Measurements from ENCODE around the gene CCDC88A. TPM values are rescaled to one million over a fixed set of nuclear protein-coding genes. Genes with fewer than 3 reads are reported as not detected.

The CCDC88A gene
- polyA plus RNA-seq, 1 of the 3 experiments (the other 2 are of a cell fraction): 7.0 TPM

GRCh38 chr2:55430211-55430975, 10.7 kb upstream of the CCDC88A start:
- Histone ChIP-seq H3F3A (replicated peaks; ENCODE audit: insufficient read depth) (no peaks in the 10 kb centered on the region), H3K4me3 (ENCODE audit: low read depth in 2 of 2, low read length in 1 of 2) (no peak overlapping the region), H3K9ac (no peak overlapping the region), H3K9me3 (no peaks in the 10 kb centered on the region), H3K27ac (ENCODE audit: low read depth in 2 of 2, low read length in 1 of 2) (no peak overlapping the region), H3K9me2 (no peaks in the 10 kb centered on the region), H4K20me1 (ENCODE audit: insufficient read depth) (no peaks in the 10 kb centered on the region), H3K4me2 (no peak overlapping the region), H3K79me2 (ENCODE audit: insufficient read depth) (no peaks in the 10 kb centered on the region), H3K36me3 (replicated peaks in 1 of 2; ENCODE audit: control insufficient read depth in 1 of 2, insufficient read depth in 2 of 2, low read length in 1 of 2) (no peaks in the 10 kb centered on the region), H3K27me3 (ENCODE audit: insufficient read depth) (no peaks in the 10 kb centered on the region), H2AFZ (ENCODE audit: low read depth) (no peak overlapping the region), H3K4me1 (ENCODE audit: control insufficient read depth in 1 of 2, insufficient read depth in 2 of 2, low read depth in 1 of 2, low read length in 1 of 2) (peaks cover 0 to 4% of the 10 kb centered on the region in 2 experiments; a peak in 1 of 4 replicates)
- no peak for DNase-seq
- CTCF ChIA-PET: interaction anchor here (1.3 kb wide), 1 partner anchor 24 kb away, joined by 5 read pairs; no protein-coding TSS in a partner anchor
- POLR2A ChIA-PET: interaction anchor here (0.7 kb wide), 1 partner anchor 14 kb away, joined by 4 read pairs; no protein-coding TSS in a partner anchor
- WGBS (ENCODE audit: low lambda C conversion rate): 78% methylated on average over 3 of the region's 3 CpGs
- TF ChIP-seq TEAD4 (IDR thresholded peaks at IDR 0.05; ENCODE audit: borderline replicate concordance, insufficient read depth): no peak
- no peak for TF ChIP-seq ELF1 (IDR thresholded peaks at IDR 0.05)
- no peak for TF ChIP-seq CHD2 (IDR thresholded peaks at IDR 0.05; ENCODE audit: low read length, partially characterized antibody)
- no peak for TF ChIP-seq NFIC (IDR thresholded peaks at IDR 0.05; ENCODE audit: borderline replicate concordance)
- no peak for TF ChIP-seq RXRA (IDR thresholded peaks at IDR 0.05; ENCODE audit: borderline replicate concordance, low read depth)
- no peak for TF ChIP-seq USF2 (IDR thresholded peaks at IDR 0.05; ENCODE audit: borderline replicate concordance, low read depth, low read length)
- no peak for TF ChIP-seq JUND (IDR thresholded peaks at IDR 0.05)
- TF ChIP-seq CTCF (IDR thresholded peaks at IDR 0.05): no peak
- TF ChIP-seq RFX5 (IDR thresholded peaks at IDR 0.05; ENCODE audit: low read length): no peak
- TF ChIP-seq TCF12 (IDR thresholded peaks at IDR 0.05): no peak
- no peak for TF ChIP-seq USF1 (IDR thresholded peaks at IDR 0.05; ENCODE audit: borderline replicate concordance, low read depth)
- no peak for TF ChIP-seq TAF1 (IDR thresholded peaks at IDR 0.05; ENCODE audit: borderline replicate concordance, low read depth, low read length)
- TF ChIP-seq EZH2phosphoT487 (IDR thresholded peaks at IDR 0.05; ENCODE audit: borderline replicate concordance, low read depth): no peak
- TF ChIP-seq YY1 (IDR thresholded peaks at IDR 0.05; ENCODE audit: low read depth): no peak
- TF ChIP-seq MEF2A (IDR thresholded peaks at IDR 0.05; ENCODE audit: borderline replicate concordance, low read depth): no peak
- TF ChIP-seq ZBTB33 (IDR thresholded peaks at IDR 0.05; ENCODE audit: borderline replicate concordance, low read depth): no peak
- TF ChIP-seq NRF1 (IDR thresholded peaks at IDR 0.05; ENCODE audit: low read depth, low read length): no peak
- TF ChIP-seq EP300 (IDR thresholded peaks at IDR 0.05; ENCODE audit: borderline replicate concordance in 1 of 2, low read depth in 1 of 2, low read length in 1 of 2): no peak
- no peak for TF ChIP-seq SIN3A (IDR thresholded peaks at IDR 0.05; ENCODE audit: borderline replicate concordance, low read depth, low read length)
